Measurements from ENCODE around the gene TMPRSS9.
"Not testable (repeated sequence)": the region's sequence is repeated elsewhere in the genome, so short reads cannot be mapped to it uniquely, and the experiment has no call there.

TMPRSS9 gene

GRCh38 chr19:2343289-2343982, 16.6 kb upstream of the TMPRSS9 start:
- no peak for TF ChIP-seq CTCF (IDR thresholded peaks at IDR 0.05; ENCODE audit: extremely low read depth, missing control alignments)

GRCh38 chr19:2344381-2344870, 15.6 kb upstream of the TMPRSS9 start:
- no peak for DNase-seq (ENCODE audit: low spot score)
- no peak for TF ChIP-seq CTCF (IDR thresholded peaks at IDR 0.05; ENCODE audit: extremely low read depth, missing control alignments)

More at GRCh38 chr19:2343289-2343982, 16.6 kb upstream of the TMPRSS9 start:
- DNase-seq (ENCODE audit: low spot score): no peak

- TF ChIP-seq CTCF (IDR thresholded peaks at IDR 0.05; ENCODE audit: extremely low read depth, missing control alignments): no peak
- DNase-seq (ENCODE audit: low spot score): no peak
Observed at GRCh38 chr19:2345076-2345475, 15.0 kb upstream of the TMPRSS9 start.

GRCh38 chr19:2345794-2346663, 14.0 kb upstream of the TMPRSS9 start:
- no peak for DNase-seq (ENCODE audit: low spot score)
- TF ChIP-seq CTCF (IDR thresholded peaks at IDR 0.05; ENCODE audit: extremely low read depth, missing control alignments): no peak

- DNase-seq (ENCODE audit: low spot score): not testable (repeated sequence)
Observed at GRCh38 chr19:2349818-2350217, 10.2 kb upstream of the TMPRSS9 start.

- no peak for TF ChIP-seq CTCF (IDR thresholded peaks at IDR 0.05; ENCODE audit: extremely low read depth, missing control alignments)
- no peak for DNase-seq (ENCODE audit: low spot score)
Observed at GRCh38 chr19:2350656-2351055, 9.4 kb upstream of the TMPRSS9 start.

GRCh38 chr19:2351591-2351990, 8.5 kb upstream of the TMPRSS9 start:
- DNase-seq (ENCODE audit: low spot score): no peak
- TF ChIP-seq CTCF (IDR thresholded peaks at IDR 0.05; ENCODE audit: extremely low read depth, missing control alignments): no peak
